H1 (cell line): ENCODE measurements around the gene CTH. TPM values are rescaled to one million over a fixed set of nuclear protein-coding genes. Genes with fewer than 3 reads are reported as not detected.

ENCODE experiments used
- CTCF ChIA-PET: fragments of 300-600 bp; sonication (Branson Sonifier 250); formaldehyde crosslinking; loops from one replicate; lab custom pipeline; 2021; ENCODE audit not compliant: partially characterized antibody; lab: Charles Lee
- POLR2A ChIA-PET: fragments of 300-600 bp; sonication (Branson Sonifier 250); formaldehyde crosslinking; loops from one replicate; lab custom pipeline; 2021; ENCODE audit warnings: inconsistent platforms; ENCODE audit not compliant: partially characterized antibody; lab: Charles Lee
- DNase-seq, 2 experiments: peaks; one replicate each; pipeline versions ENCODE4 v3.0.0 to v3.0.0-alpha.2; 2010 to 2022; ENCODE audit warnings: low spot score in 2 of 2, low read depth in 1 of 2, mixed read lengths in 1 of 2
- FAIRE-seq: peaks from 2 replicates; lab custom pipeline; 2011; peaks lifted over from hg19 to GRCh38; lab: Jason Lieb, UNC
- H2AFZ ChIP-seq: 2 replicates; pipeline ENCODE4 v1.8.1; 2012; ENCODE audit warnings: low read length, inconsistent platforms
- H2AK5ac ChIP-seq: 2 replicates; pipeline ENCODE4 v1.6.1; 2013; ENCODE audit warnings: low read depth, low read length
- H2BK120ac ChIP-seq: replicated peaks from 2 replicates; pipeline ENCODE3; 2013; ENCODE audit warnings: low read depth, low read length, inconsistent platforms
- H2BK12ac ChIP-seq: 2 replicates; pipeline ENCODE4 v1.6.1; 2013; ENCODE audit warnings: low read depth, low read length
- H2BK15ac ChIP-seq: 2 replicates; pipeline ENCODE4 v1.6.1; 2013; ENCODE audit warnings: low read length
- H2BK20ac ChIP-seq: 2 replicates; pipeline ENCODE4 v1.6.1; 2013; ENCODE audit warnings: low read length
- H2BK5ac ChIP-seq: 2 replicates; pipeline ENCODE4 v1.6.1; 2013; ENCODE audit warnings: low read depth, low read length
- H3K14ac ChIP-seq: 2 replicates; pipeline ENCODE4 v1.6.1; 2013; ENCODE audit warnings: inconsistent platforms; ENCODE audit not compliant: insufficient read length
- H3K18ac ChIP-seq: 2 replicates; pipeline ENCODE4 v1.6.1; 2013; ENCODE audit warnings: low read length; ENCODE audit errors: extremely low read depth
- H3K23ac ChIP-seq: 2 replicates; pipeline ENCODE4 v1.6.1; 2013; ENCODE audit warnings: inconsistent platforms; ENCODE audit not compliant: insufficient read length
- H3K23me2 ChIP-seq: 2 replicates; pipeline ENCODE4 v1.6.1; 2013; ENCODE audit warnings: low read depth, low read length
- H3K27ac ChIP-seq: 2 replicates; pipeline ENCODE4 v1.6.1; 2011; ENCODE audit warnings: low read depth, low read length, inconsistent platforms
- H3K27me3 ChIP-seq, 4 experiments: replicated peaks in 1 of 4; 1 replicate in 1 of 4; 2 replicates in 3 of 4; pipeline versions ENCODE4 v1.6.1 to v1.8.1; 2011 to 2013; ENCODE audit warnings: low read length in 3 of 4, mild to moderate bottlenecking in 3 of 4, inconsistent platforms in 2 of 4, mixed read lengths in 2 of 4, moderate library complexity in 1 of 4; ENCODE audit not compliant: control insufficient read depth in 3 of 4, insufficient read depth in 3 of 4; ENCODE audit errors: extremely low read depth in 1 of 4
- H3K36me3 ChIP-seq, 4 experiments: 2 replicates each; pipeline versions ENCODE4 v1.6.1 to v1.8.1; 2011 to 2013; ENCODE audit warnings: mild to moderate bottlenecking in 4 of 4, low read length in 3 of 4, moderate library complexity in 2 of 4, control low read depth in 1 of 4, inconsistent platforms in 1 of 4; ENCODE audit not compliant: insufficient read depth in 4 of 4, control insufficient read depth in 2 of 4
- H3K4ac ChIP-seq: replicated peaks from 2 replicates; pipeline ENCODE3; 2013; ENCODE audit warnings: low read length, low read depth, mixed read lengths, inconsistent platforms; ENCODE audit not compliant: insufficient read length
- H3K4me1 ChIP-seq, 4 experiments: replicated peaks in 1 of 4; 1 replicate in 1 of 4; 2 replicates in 3 of 4; pipeline versions ENCODE4 v1.6.1 to v1.8.1; 2011 to 2013; ENCODE audit warnings: low read length in 3 of 4, inconsistent platforms in 2 of 4, mixed read lengths in 1 of 4; ENCODE audit not compliant: insufficient read depth in 4 of 4, control insufficient read depth in 3 of 4
- H3K4me2 ChIP-seq, 2 experiments: 2 replicates each; pipeline versions ENCODE4 v1.6.1 to v1.8.1; 2011 to 2013; ENCODE audit warnings: low read depth in 2 of 2, low read length in 2 of 2, control low read depth in 1 of 2, inconsistent platforms in 1 of 2, mild to moderate bottlenecking in 1 of 2; ENCODE audit not compliant: insufficient read depth in 1 of 2
- H3K4me3 ChIP-seq, 4 experiments: fragments of 200-600, 300-600 bp in 1 of 4; sonication (generic), shearing (Covaris generic), sonication (Bioruptor Twin) in 1 of 4; 2 replicates each; pipeline versions ENCODE4 v1.5.1 to v1.8.1; 2011 to 2016; ENCODE audit warnings: low read length in 4 of 4, low read depth in 3 of 4, control low read depth in 2 of 4, inconsistent platforms in 2 of 4, mild to moderate bottlenecking in 2 of 4, mixed read lengths in 1 of 4, moderate library complexity in 1 of 4; ENCODE audit not compliant: insufficient read depth in 2 of 4; ENCODE audit errors: extremely low read depth in 1 of 4
- H3K56ac ChIP-seq: replicated peaks from 2 replicates; pipeline ENCODE3; 2013; ENCODE audit warnings: low read depth, mild to moderate bottlenecking, mixed read lengths, low read length, inconsistent platforms; ENCODE audit not compliant: insufficient read length
- H3K79me1 ChIP-seq: 2 replicates; pipeline ENCODE4 v1.6.1; 2013; ENCODE audit warnings: low read depth, low read length, control low read depth
- H3K79me2 ChIP-seq, 2 experiments: 2 replicates each; pipeline versions ENCODE4 v1.6.1 to v1.8.1; 2012 to 2013; ENCODE audit warnings: low read length in 2 of 2, mild to moderate bottlenecking in 2 of 2, inconsistent platforms in 1 of 2; ENCODE audit not compliant: insufficient read depth in 2 of 2, control insufficient read depth in 1 of 2
- H3K9ac ChIP-seq, 4 experiments: replicated peaks in 1 of 4; 1 replicate in 1 of 4; 2 replicates in 3 of 4; pipeline versions ENCODE4 v1.6.1 to v1.8.1; 2011 to 2013; ENCODE audit warnings: low read depth in 3 of 4, low read length in 3 of 4, control low read depth in 2 of 4, mild to moderate bottlenecking in 2 of 4, moderate library complexity in 2 of 4, inconsistent platforms in 1 of 4; ENCODE audit errors: extremely low read depth in 1 of 4
- H3K9me3 ChIP-seq, 2 experiments: 2 replicates each; pipeline versions ENCODE4 v1.6.1 to v1.8.1; 2012 to 2013; ENCODE audit warnings: mild to moderate bottlenecking in 2 of 2, moderate library complexity in 2 of 2, control low read depth in 1 of 2, inconsistent platforms in 1 of 2, low read depth in 1 of 2, low read length in 1 of 2, mixed read lengths in 1 of 2; ENCODE audit not compliant: insufficient read depth in 2 of 2
- H4K20me1 ChIP-seq, 2 experiments: replicated peaks in 1 of 2; 2 replicates each; pipeline versions ENCODE3 to v1.8.1; 2011 to 2013; ENCODE audit warnings: inconsistent platforms in 2 of 2, low read length in 2 of 2, mild to moderate bottlenecking in 1 of 2; ENCODE audit not compliant: insufficient read depth in 2 of 2, control insufficient read depth in 1 of 2
- H4K5ac ChIP-seq: 2 replicates; pipeline ENCODE4 v1.6.1; 2013; ENCODE audit warnings: low read length, low read depth, mixed read lengths, inconsistent platforms; ENCODE audit not compliant: insufficient read length
- H4K8ac ChIP-seq: 2 replicates; pipeline ENCODE4 v1.8.0; 2013; ENCODE audit warnings: mild to moderate bottlenecking, moderate library complexity, low read length, inconsistent platforms; ENCODE audit not compliant: insufficient read depth; ENCODE audit errors: extremely low read depth
- H4K91ac ChIP-seq: replicated peaks from 2 replicates; pipeline ENCODE3; 2013; ENCODE audit warnings: low read length, mixed read lengths, inconsistent platforms; ENCODE audit not compliant: insufficient read length
- CTBP2 ChIP-seq: IDR thresholded peaks from 2 replicates; pipeline ENCODE4 v1.7.0; 2011; ENCODE audit warnings: borderline replicate concordance, mild to moderate bottlenecking, moderate library complexity, mixed read lengths, low read length; ENCODE audit not compliant: insufficient read depth, insufficient read length
- FOSL1 ChIP-seq: IDR thresholded peaks from 2 replicates; pipeline ENCODE4 v1.6.1; 2011; ENCODE audit warnings: mild to moderate bottlenecking, low read depth, low read length, moderate library complexity; ENCODE audit not compliant: insufficient read depth
- NRF1 ChIP-seq: IDR thresholded peaks from 2 replicates; pipeline ENCODE4 v1.6.1; 2011; ENCODE audit warnings: mild to moderate bottlenecking, low read depth, low read length, improper control_type of control experiment
- POLR2A ChIP-seq, 2 experiments: IDR thresholded peaks; 1 replicate in 1 of 2; 2 replicates in 1 of 2; pipeline ENCODE4 v1.6.1; 2011; ENCODE audit warnings: low read depth in 2 of 2, low read length in 2 of 2, mild to moderate bottlenecking in 2 of 2; ENCODE audit errors: control extremely low read depth in 1 of 2
- POU5F1 ChIP-seq: IDR thresholded peaks from 2 replicates; pipeline ENCODE4 v1.6.1; 2011; ENCODE audit warnings: low read depth, mild to moderate bottlenecking, low read length, moderate library complexity
- RNF2 ChIP-seq: fragments of 200-900, 300-1000 bp; sonication (generic); IDR thresholded peaks from 2 replicates; pipeline ENCODE4 v1.7.1; 2016; ENCODE audit warnings: borderline replicate concordance, low read depth, mild to moderate bottlenecking, antibody characterized with exemption, low read length; ENCODE audit not compliant: poor library complexity, severe bottlenecking; ENCODE audit errors: missing control alignments
- SP2 ChIP-seq: IDR thresholded peaks from 2 replicates; pipeline ENCODE4 v1.6.1; 2012; ENCODE audit warnings: mild to moderate bottlenecking, low read length, inconsistent platforms
- TEAD4 ChIP-seq: IDR thresholded peaks from 2 replicates; pipeline ENCODE4 v1.6.1; 2012; ENCODE audit warnings: low read depth, low read length, inconsistent platforms, mixed read lengths
- WGBS, 2 experiments: shearing (Covaris generic) in 1 of 2; methylation state at CpG; one replicate each; pipeline versions ENCODE4 v1.1.6 to v1.1.7; 2013 to 2015; ENCODE audit warnings: low lambda C conversion rate in 2 of 2, mixed read lengths in 2 of 2, inconsistent platforms in 1 of 2, low coverage in 1 of 2, missing lambda C conversion rate in 1 of 2; ENCODE audit not compliant: insufficient replicate concordance in 2 of 2, insufficient coverage in 1 of 2, insufficient read length in 1 of 2; ENCODE audit errors: extremely low coverage in 1 of 2, missing lambda C conversion rate in 1 of 2; 5-methylcytosine and 5-hydroxymethylcytosine counted together
- polyA plus RNA-seq, 7 experiments: library from polyadenylated mRNA; depleted of rRNA in 3 of 7; stranded (reverse) in 5 of 7; unstranded in 2 of 7; fragments of >200 nt in 5 of 7; fragments of 200-250 nt in 2 of 7; gene quantifications; 1 replicate in 5 of 7; 2 replicates in 1 of 7; 4 replicates in 1 of 7; pipeline versions ENCODE4 v1.2.1 to v1.2.3, GENCODE V29; 2011 to 2013; ENCODE audit warnings: missing spikeins in 2 of 7, mixed read lengths in 2 of 7
- total RNA-seq: library from RNA; stranded (reverse); fragmentation: NEBNext Ultra II Directional; extraction: Animal tissue kit (Norgen Biotek cat#: 25700); gene quantifications from 2 replicates; pipeline ENCODE4 v1.2.1, GENCODE V29; 2021

The CTH gene
- total and polyA plus RNA-seq, 2 of the 8 experiments (the other 6 are each of a cell fraction or from before 2014, with no cell fraction given): 31.7 to 33.2 TPM

DNA sequence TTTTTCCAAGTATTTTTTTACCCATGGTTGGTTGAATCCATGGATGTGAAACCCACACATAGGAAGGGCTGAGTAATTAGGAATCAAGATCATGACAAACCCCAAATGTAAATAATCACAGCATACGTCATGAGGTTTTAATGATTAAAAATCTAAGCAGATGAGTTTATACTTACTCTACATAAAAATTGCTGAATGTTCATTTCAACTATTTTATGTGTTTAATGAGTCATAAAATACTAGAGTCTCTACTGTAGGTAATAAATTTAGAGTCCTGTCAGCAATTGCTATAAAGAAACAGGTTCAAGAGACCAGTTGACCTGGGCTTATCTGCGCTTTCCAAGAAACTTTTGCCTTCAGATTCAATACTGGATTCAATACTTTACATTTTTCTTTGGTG is 18.2 kb downstream of the CTH start:
- TF ChIP-seq RNF2: no peak
- TF ChIP-seq TEAD4: no peak
- TF ChIP-seq NRF1: no peak
- no peak for TF ChIP-seq POLR2A (IDR thresholded peaks at IDR 0.05; ENCODE audit: control extremely low read depth in 1 of 2, low read depth in 2 of 2, low read length in 2 of 2)
- no peak for TF ChIP-seq SP2
- no peak for TF ChIP-seq FOSL1
- TF ChIP-seq POU5F1: no peak
- TF ChIP-seq CTBP2: no peak
- ChIA-PET POLR2A (interaction anchor here (1.0 to 1.2 kb wide), 3 partner anchors 9 to 19 kb away, joined by 3 to 4 read pairs (median 3); partner anchors contain the start of gene CTH), CTCF (interaction anchor here (1.5 kb wide), 1 partner anchor 114 kb away, joined by 5 read pairs; no protein-coding TSS in a partner anchor)
- H3K79me1 ChIP-seq: no peaks in the 10 kb centered on the region
- FAIRE-seq: no peak
- no peak overlapping the region for H4K5ac ChIP-seq
- DNase-seq: no peak
- no peak overlapping the region for H2BK15ac ChIP-seq
- no peak overlapping the region for H3K23ac ChIP-seq
- peak overlapping the region in 1 of 4 experiments; percentile 34; a peak in 1 of 7 replicates for H3K9ac ChIP-seq
- H3K27ac ChIP-seq: no peak overlapping the region
- no peak overlapping the region for H2BK12ac ChIP-seq
- no peak overlapping the region for H3K18ac ChIP-seq
- H3K4me2 ChIP-seq: no peak overlapping the region
- 96% methylated on average over 2 of the region's 2 CpGs; no CpG with 5 or more reads in 1 of the 2 experiments for WGBS, 2 experiments
- H2BK5ac ChIP-seq: no peak overlapping the region
- no peak overlapping the region for H3K14ac ChIP-seq
- no peak overlapping the region for H3K4me3 ChIP-seq
- no peak overlapping the region for H2BK120ac ChIP-seq
- no peak overlapping the region for H3K56ac ChIP-seq
- peaks cover 6 to 86% (median 42%) of the 10 kb centered on the region in 4 experiments for H3K36me3 ChIP-seq
- H4K20me1 ChIP-seq: no peaks in the 10 kb centered on the region
- H3K27me3 ChIP-seq: no peaks in the 10 kb centered on the region
- H2BK20ac ChIP-seq: no peak overlapping the region
- no peaks in the 10 kb centered on the region for H3K9me3 ChIP-seq
- no peak overlapping the region for H3K4ac ChIP-seq
- H3K79me2 ChIP-seq: no peaks in the 10 kb centered on the region
- H4K8ac ChIP-seq: no peak overlapping the region
- no peak overlapping the region for H2AFZ ChIP-seq
- peaks cover 0 to 6% (median 0%) of the 10 kb centered on the region in 4 experiments; a peak in 1 of 7 replicates for H3K4me1 ChIP-seq
- no peak overlapping the region for H2AK5ac ChIP-seq
- H4K91ac ChIP-seq: no peak overlapping the region
- no peaks in the 10 kb centered on the region for H3K23me2 ChIP-seq
